Breast epithelium (tissue), 3 donors: Measurements from ENCODE around the gene ZNF830.

ENCODE experiments used
- POLR2A ChIP-seq: fragments of 450-650 bp; IDR thresholded peaks from one replicate; pipeline ENCODE4 v1.6.1; 2016; ENCODE audit warnings: antibody characterized with exemption, mild to moderate bottlenecking, moderate library complexity
- POLR2AphosphoS5 ChIP-seq, 3 donors: sonication (generic); formaldehyde crosslinking; IDR thresholded peaks; one replicate each; pipeline ENCODE4 v1.6.1; 2017; ENCODE audit warnings: antibody characterized with exemption in 3 of 3
- TF ChIP-seq, protein P1 (sequence below), 3 donors: fragments of 450-650 bp; IDR thresholded peaks; one replicate each; pipeline ENCODE4 v1.5.1; 2016 to 2017; ENCODE audit warnings: antibody characterized with exemption in 3 of 3, mild to moderate bottlenecking in 3 of 3, moderate library complexity in 3 of 3

DNA sequence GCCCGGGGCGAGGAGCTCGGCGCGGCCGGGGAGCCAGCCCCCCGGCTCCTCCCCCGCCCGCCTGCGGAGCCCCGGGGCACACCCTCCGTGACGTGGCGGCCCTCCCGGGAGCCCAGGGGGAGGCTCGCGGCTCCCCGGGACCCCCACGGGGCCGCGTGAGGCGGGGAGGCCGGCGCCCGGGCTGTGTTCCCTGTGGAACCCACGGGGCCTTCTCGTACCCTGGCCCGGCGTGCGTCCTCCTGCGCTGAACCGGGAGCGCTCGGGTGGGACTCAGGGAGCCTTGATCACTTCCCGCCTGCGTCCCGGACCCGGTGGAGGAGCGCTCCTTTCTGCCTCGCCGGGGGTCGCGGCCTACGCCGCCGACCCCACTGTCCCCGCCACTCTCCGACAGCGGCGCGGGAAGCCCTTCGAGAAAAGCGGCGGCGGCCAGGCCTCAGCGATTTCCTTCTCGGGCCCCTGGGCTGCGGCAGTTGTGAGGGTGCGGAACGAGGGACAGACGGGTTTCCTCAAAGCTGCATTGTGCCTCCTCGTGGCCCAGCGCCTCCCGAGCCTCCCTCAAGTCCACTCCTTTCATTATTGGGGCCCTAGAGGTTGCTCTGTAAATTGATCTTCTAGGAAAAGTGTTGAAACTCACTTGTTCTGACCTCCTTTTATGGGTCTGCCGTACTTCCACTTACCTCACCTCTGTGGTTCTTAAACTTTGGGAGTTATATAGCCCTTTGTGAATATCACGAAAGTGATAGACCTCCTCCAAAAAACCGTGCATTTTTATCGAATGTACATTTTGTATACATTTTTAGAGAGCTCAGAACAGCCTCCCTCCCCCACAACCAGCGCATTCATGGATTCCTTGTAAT, 19.6 kb downstream of the ZNF830 start:
- TF ChIP-seq, protein P1, sequence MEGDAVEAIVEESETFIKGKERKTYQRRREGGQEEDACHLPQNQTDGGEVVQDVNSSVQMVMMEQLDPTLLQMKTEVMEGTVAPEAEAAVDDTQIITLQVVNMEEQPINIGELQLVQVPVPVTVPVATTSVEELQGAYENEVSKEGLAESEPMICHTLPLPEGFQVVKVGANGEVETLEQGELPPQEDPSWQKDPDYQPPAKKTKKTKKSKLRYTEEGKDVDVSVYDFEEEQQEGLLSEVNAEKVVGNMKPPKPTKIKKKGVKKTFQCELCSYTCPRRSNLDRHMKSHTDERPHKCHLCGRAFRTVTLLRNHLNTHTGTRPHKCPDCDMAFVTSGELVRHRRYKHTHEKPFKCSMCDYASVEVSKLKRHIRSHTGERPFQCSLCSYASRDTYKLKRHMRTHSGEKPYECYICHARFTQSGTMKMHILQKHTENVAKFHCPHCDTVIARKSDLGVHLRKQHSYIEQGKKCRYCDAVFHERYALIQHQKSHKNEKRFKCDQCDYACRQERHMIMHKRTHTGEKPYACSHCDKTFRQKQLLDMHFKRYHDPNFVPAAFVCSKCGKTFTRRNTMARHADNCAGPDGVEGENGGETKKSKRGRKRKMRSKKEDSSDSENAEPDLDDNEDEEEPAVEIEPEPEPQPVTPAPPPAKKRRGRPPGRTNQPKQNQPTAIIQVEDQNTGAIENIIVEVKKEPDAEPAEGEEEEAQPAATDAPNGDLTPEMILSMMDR (IDR thresholded peaks at IDR 0.05), result peak in 2 of 3 donors; percentile 37 to 60
- no peak for TF ChIP-seq POLR2A
- TF ChIP-seq POLR2AphosphoS5 (IDR thresholded peaks at IDR 0.05), result peak; percentile 18 to 50 (median 48)
